Suppressor macrophage treated with lipopolysaccharide for 4 hours (primary cell): ENCODE measurements around the gene POLR2B.

Experiments used
- DNase-seq: peaks from one replicate; pipeline ENCODE4 v3.0.0-alpha.2; 2020

The POLR2B gene

DNA sequence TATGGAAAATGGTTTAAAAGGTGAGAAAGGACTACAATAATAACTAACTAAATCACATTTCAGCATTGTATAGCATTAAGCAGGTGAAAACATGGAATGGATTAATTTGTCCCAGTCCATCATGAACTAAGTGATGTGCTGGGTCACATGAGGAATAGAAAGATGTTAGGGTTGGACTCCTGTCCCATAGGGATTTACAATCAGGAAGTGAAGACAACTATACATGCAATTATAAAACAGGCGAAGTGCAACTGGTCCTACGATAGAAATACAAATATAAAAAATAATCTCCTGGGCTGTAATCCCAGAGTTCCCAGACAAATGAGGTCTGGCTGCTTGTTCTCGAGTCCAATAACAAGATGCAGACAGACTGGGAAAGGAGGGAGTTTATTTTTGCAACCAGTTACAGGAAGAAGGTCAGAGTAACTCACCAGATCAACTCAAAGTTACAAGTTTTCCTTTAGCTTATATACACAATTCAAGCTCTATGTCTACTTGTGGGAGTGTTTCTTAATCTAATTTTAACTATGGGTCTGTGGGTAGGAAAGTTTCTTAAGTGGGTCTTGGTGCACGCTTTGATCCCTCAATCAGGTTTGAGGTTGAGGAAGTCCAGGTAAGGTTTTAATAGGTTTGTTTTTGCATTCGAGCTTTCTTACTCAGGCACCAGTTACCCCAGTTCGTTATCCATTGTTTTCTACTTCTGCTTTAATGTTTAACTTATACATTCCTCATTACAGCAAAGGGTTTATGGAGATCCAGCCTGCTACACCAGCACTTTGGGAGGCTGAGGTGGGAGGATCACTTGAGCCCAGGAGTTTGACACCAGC lies 81.4 kb downstream of the POLR2B start:
- DNase-seq = no peak

- DNase-seq = peak; percentile 37
Measured at GRCh38 chr4:57060717-57061067, 82.0 kb downstream of the POLR2B start.

GRCh38 chr4:57061395-57061794 lies 82.7 kb downstream of the POLR2B start:
- DNase-seq = peak; percentile 73

DNA sequence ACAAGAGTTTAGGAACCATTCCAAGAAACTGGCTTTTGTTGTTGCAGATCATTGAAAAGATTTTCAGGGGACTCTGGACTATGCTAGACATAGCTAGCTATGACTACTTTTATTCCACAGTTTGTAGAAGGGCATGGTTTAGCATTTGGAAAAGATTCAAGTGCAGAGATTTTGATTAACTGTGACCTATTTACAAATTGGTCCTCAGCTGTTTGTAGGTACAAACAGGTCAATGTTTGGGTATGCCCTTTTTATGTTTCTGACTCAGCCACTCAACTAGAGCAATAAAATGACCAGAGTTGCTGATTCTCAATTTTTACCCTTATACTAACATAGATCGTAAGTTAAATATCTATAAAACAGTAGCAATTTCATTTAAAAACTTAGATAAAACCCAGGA lies 84.8 kb downstream of the POLR2B start:
- no peak for DNase-seq

DNA sequence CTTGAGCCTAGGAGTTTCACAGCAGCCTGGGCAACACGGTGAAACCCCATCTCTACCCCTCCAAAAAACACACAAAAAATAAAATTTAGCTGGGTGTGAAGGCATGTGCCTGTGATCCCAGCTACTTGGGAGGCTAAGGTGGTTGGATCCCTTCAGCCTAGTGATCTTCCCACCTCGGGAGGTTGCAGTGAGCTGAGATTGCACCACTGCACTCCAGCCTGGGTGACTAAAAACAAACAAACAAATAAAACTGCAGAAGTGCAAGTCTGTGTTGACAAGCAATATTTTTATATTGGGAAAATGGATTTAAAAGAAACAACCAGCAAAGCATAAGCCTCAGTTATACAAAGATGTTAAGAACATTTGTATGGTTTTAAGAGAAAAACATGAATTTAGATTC lies 85.4 kb downstream of the POLR2B start:
- DNase-seq = no peak

DNA sequence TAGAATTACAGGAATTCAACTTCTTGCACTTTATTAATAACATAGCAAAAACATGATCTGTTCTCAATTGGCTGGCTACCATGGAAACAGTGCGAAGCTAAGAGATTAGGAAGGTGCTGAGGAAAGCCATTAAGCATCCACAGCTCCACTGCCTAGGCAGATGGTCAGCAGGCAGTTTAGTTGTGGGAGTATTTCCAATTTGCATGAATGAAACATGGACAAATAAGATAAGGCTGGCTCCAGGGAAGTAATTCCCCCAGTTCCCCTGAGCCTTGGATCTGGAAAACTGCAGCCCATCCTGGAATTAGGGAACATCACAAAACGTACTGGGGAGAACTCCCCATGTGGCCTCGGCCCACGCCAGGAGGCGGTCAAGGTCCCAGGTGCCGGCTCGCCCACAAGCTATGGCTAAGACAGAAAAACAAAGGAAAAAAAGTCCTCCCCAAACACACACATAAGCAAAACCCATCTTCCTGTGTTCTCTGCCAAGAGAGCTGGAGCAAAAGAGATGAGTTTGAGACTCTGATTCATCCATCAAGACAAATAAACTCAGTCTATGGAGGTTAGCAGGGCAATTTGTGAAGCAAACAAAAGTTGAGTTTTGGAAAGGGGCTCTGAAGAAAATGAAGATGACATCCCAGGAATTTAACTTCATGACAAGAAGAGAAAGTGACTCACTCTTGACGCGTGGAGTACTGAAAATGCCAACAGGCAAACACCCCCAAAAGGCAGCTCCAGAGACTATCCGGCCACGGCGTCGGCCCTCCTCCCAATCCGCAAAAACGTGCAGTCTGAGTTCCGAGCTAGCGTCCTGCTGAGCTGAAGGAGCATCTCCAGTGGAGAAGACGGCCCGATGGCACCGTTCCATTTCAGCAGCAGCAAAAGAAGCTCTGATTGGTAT lies 86.4 kb downstream of the POLR2B start:
- no peak for DNase-seq

DNA sequence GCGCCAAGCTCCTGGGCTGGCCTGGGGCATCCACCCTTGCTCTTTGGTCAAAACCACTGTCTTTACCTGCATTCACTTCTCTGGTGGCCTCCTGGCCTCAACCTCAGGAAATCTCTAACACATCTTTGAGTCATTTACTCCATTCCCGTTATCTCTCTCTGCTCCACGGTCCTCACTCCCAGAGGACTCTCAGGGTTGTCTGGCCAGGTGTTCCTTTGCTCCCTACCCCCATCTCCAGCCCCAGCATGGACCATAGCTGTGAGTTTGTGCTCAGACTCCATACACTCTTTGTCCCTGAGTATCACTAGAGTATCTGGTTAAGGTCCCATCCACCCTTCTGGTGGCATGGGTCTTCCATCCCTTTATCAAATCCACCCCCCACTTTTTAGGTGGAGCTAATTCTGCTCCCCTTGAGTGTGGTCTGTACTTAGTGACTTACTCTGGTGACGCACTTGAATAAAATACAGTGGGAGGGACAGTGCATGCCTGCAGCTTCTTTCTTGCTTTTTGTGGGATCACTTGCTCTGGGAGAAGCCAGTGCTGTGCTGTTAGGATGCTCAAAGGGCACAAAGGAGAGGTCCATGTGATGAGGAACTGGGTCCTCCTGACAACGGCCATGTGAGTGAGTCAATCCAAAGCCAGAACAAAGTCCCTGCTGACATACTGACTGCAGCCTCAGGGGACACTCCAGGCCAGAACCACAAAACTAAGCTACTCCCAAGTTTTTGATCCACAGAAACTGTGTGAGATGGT lies 87.2 kb downstream of the POLR2B start:
- DNase-seq = peak; percentile 39

GRCh38 chr4:57068237-57068981 lies 89.7 kb downstream of the POLR2B start:
- no peak for DNase-seq

GRCh38 chr4:57070461-57070860 lies 91.8 kb downstream of the POLR2B start:
- DNase-seq = no peak

DNA sequence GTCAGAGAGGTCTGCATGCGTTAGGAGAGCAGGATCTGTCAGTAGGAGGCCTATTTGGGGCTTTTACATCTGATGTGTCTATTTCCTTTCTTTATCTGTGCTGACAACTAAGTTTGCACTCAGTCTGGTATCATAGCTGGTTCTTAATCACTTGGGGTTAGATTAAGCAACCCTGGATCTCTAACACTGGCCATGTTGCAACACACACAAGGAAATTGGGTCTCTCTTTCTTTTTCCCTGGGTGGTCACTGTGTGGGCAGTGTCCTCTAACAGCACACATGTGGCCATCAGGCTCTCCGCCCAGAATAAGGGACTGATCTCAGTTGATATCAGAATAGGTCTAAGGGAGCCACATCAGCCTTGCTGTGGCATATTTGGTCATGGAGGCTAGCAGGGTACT lies 92.6 kb downstream of the POLR2B start:
- peak; percentile 84 for DNase-seq

DNA sequence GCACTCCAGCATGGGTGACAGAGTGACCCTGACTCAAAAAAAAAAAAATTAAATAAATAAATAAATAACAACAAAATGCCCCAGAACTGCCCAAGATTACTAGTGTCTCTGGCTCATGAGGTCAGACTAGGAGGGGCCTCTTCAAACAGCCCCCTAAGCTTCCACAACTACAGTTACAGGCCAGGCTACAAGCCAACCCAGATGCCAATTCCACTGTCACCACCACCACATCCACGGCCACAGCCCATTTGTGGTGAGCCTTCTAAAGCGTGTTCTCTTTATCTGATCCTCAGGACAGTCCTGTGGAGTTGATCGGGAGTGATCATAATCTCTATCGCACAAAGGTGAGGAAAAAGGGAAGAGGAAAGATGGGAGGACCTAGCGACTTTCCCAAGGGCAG lies 94.9 kb downstream of the POLR2B start:
- no peak for DNase-seq

DNA sequence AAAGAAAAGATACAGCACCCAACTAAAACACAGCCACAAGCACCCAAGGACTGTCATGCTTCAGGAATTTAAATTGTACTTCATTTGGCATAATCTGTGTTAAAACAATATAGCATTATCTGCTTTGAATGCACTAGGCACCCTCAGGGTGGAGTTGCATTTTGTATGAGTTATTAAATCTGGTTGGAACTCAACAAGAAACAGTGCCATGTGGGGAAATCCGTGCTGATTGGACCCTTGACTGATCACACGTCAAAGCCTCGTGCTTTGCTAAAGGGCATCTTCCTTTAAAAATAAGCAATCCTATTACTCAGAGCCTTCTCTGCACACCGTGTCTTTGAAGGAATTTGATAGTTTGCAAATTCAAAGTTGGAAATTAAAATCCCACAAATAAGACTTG lies 96.0 kb downstream of the POLR2B start:
- DNase-seq = peak; percentile 37

- DNase-seq = no peak
Measured at GRCh38 chr4:57075367-57075766, 96.7 kb downstream of the POLR2B start.

GRCh38 chr4:57076646-57077045 lies 98.0 kb downstream of the POLR2B start:
- no peak for DNase-seq

DNA sequence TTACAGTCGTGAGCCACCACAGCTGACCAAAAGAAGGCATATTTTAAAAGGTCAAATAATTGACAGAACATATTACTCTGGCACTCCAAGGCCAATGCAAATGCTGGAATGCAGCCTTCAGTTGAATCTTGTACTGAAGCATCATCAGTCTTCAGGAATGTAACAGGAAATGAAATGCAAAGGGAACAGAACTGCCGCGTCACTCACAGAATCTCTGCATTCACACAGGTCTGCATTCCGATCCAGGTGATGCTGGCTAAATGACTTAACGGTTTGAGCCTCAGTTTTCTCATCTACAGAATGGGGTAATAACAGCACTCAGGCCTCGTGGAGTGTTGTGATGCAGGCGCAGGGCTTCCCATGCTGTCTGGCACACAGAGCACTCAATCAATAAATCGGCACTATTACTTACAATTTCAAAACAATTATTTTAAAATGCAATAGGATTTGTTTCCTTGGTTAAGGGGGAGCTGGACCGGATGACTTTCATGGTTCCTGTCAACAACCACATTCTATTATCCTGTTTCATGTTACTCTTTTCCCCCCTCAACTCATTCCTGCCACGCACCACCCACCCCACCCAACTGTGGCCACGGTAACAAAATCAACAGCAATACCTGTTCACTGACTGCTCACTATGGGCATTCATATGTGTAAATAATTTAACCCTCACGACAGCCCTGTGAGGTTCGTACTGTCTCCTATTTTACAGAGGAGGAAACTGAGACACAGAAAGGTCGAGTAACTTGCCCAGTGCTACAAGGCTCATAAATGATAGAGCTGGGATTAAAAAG lies 99.1 kb downstream of the POLR2B start:
- DNase-seq = no peak

GRCh38 chr4:57078685-57079521 lies 100.2 kb downstream of the POLR2B start:
- no peak for DNase-seq
